MG63 (cell line): ENCODE data around the gene MYADML2. TPM values are rescaled to one million over a fixed set of nuclear protein-coding genes. Genes with fewer than 3 reads are reported as not detected.
"Not testable (repeated sequence)": the region's sequence is repeated elsewhere in the genome, so short reads cannot be mapped to it uniquely, and the experiment has no call there.

Experiments used
- DNase-seq: peaks from one replicate; pipeline ENCODE4 v3.0.0-alpha.2; 2020
- H3K27me3 ChIP-seq: fragments of 250-450 bp; sonication (Bioruptor Pico); 2 replicates; pipeline ENCODE4 v1.5.1; 2020; ENCODE audit warnings: mild to moderate bottlenecking, moderate library complexity
- H3K36me3 ChIP-seq: fragments of 250-450 bp; sonication (Bioruptor Pico); 2 replicates; pipeline ENCODE4 v1.5.1; 2020; ENCODE audit warnings: mild to moderate bottlenecking, moderate library complexity
- H3K4me3 ChIP-seq: fragments of 250-450 bp; sonication (Bioruptor Pico); 2 replicates; pipeline ENCODE4 v1.5.1; 2020; ENCODE audit warnings: mild to moderate bottlenecking, moderate library complexity
- H3K9me3 ChIP-seq: fragments of 250-450 bp; sonication (Bioruptor Pico); 2 replicates; pipeline ENCODE4 v1.5.1; 2020; ENCODE audit warnings: mild to moderate bottlenecking, moderate library complexity
- total RNA-seq: library from RNA; depleted of rRNA; stranded (reverse); fragments of >200 nt; shearing (Covaris generic); gene quantifications from 2 replicates; pipeline ENCODE4 v1.2.3, GENCODE V29; 2014; ENCODE audit warnings: low replicate concordance

Gene MYADML2
- total RNA-seq, 1 experiment from 2014 or later: not detected

DNA sequence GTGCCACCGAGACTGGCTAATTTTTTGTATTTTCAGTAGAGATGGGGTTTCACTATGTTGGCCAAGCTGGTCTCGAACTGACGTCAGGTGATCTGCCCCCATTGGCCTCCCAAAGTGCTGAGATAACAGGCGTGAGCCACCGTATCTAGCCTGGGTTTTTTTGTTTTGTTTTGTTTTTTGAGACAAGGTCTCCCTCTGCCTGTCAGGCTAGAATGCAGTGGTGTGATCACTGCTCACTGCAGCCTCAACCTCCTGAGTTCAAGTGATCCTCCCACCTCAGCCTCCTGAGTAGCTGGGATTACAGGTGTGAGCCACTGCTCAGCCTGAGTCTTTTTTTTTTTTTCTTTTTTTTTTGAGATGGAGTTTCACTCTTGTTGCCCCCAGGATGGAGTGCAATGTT is 6.4 kb upstream of the MYADML2 start:
- not testable (repeated sequence) for DNase-seq, H3K36me3 ChIP-seq, H3K9me3 ChIP-seq, H3K27me3 ChIP-seq, H3K4me3 ChIP-seq

DNA sequence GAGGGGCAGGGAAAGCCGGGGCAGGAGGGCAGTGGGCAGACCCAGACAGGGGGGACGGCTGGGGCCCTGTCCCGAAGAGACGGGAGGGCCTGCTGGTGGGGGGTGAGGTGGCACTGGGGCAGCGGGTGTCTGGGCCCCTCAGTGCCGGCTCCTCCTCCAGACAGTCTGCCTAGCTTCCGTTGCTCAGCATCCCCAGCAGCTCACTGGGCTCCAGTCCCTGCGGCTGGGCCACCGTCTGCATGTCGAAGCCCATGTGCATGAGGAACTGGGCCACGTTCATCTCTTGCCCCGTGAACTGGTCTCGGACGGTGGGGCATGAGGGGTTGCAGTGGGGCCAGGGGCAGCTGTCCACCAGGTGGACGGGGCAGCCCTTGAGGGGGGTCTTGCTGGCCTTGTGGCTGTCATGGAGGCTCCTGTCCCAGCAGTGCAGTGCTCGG is 5.8 kb upstream of the MYADML2 start:
- H3K9me3 ChIP-seq: no peaks in the 10 kb centered on the region

DNA sequence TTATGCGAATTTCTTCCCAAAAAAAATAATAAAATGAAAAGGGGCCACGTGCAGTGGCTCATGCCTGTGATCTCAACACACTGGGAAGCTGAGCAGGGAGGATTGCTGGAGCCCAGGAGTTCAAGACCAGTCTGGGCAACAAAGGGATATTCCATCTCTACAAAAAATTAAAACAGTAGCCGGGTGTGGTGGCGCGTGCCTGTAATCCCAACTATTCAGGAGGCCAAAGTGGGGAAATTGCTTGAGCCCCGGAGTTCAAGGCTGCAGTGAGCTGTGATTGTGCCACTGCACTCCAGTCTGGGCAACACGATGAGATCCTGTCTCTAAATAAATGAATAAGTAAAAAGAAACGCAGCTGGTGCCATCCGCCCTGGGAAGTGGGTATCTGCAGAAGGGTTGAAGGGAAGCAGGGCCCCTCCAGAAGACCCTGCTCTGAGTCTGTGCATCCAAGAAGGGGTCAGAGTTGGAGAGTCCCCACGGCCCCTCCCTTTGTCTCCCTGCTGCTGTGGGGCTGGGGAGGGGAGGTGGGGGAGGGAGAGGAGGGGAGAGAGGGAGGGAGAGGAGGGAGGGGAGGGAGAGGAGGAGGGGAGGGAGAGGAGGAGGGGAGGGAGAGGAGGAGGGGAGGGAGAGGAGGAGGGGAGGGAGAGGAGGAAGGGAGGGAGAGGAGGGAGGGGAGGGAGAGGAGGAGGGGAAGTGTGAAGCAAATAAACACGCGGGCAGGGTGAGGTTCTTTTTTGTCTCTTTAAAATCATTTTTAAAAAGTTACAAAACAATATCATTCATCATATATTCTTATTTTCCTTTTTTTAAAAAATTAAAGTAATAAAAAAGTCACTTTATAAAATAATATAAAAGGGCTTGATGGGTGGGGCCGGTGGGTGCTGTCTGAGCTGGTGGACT is 5.0 kb upstream of the MYADML2 start:
- Histone ChIP-seq H3K4me3 (no peak overlapping the region), H3K36me3 (no peaks in the 10 kb centered on the region), H3K9me3 (no peaks in the 10 kb centered on the region), H3K27me3 (no peaks in the 10 kb centered on the region)
- no peak for DNase-seq

More for the DNA sequence above, 5.8 kb upstream of the MYADML2 start:
- H3K27me3 ChIP-seq: no peaks in the 10 kb centered on the region
- no peak overlapping the region for H3K4me3 ChIP-seq
- DNase-seq: no peak
- no peaks in the 10 kb centered on the region for H3K36me3 ChIP-seq

DNA sequence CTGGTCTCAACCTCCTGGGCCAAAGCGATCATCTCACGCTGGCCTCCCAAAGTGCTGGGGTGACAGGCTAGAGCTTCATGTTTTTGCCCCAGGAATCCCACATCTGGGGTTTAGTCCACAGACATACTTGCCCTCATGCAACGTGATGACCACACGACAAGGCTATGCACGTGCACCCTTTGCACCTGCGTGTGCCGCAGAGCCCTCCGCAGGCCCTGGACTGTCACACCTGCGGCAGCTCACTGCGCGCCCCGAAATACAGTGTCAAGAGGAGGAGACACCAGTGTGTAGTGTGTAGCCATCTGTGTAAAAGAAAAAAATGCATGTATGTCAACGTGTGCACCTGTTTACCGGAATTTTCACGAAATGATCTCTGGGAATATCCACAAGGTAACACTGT is 3.5 kb upstream of the MYADML2 start:
- H3K36me3 ChIP-seq: no peaks in the 10 kb centered on the region
- H3K4me3 ChIP-seq: no peak overlapping the region
- H3K9me3 ChIP-seq: no peaks in the 10 kb centered on the region
- H3K27me3 ChIP-seq: no peaks in the 10 kb centered on the region
- DNase-seq: no peak

DNA sequence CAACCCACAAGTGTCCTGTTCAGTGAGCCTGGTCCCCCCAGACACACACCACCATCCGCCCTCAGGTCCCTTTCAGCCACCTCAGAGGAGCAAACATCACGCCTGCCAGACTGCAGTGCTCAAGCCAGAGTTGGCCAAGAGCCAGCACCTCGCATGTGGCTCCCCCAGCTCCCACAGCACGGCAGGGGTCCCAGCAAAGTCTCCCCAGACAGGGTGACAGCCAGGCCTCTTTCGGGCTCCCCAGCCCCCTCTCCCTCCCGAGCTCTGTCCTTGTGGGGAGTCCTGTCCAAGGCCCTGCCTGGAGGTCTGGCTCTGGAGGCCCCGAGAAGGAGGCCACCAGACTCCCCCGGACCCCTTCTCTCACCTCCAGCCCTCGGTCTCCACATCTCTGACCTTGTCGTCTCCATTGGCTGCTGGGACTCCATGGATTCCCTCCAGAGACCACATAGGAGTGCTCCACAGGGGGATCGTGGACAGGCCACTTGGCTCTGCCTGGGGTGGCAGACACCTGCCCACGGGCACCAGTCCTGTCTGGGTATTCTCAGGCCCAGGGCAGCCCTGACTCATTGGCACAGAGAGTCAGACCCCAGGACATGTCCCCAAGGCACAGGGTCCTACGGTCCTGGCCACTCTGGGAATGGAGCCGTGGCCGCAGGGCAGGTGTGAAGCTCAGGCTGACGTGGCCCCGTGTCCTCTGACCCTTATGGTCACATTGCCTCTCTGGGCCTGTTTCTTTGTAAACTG is 1.8 kb upstream of the MYADML2 start:
- DNase-seq: no peak
- H3K4me3 ChIP-seq: no peak overlapping the region
- H3K36me3 ChIP-seq: no peaks in the 10 kb centered on the region
- H3K27me3 ChIP-seq: no peaks in the 10 kb centered on the region
- H3K9me3 ChIP-seq: no peaks in the 10 kb centered on the region

DNA sequence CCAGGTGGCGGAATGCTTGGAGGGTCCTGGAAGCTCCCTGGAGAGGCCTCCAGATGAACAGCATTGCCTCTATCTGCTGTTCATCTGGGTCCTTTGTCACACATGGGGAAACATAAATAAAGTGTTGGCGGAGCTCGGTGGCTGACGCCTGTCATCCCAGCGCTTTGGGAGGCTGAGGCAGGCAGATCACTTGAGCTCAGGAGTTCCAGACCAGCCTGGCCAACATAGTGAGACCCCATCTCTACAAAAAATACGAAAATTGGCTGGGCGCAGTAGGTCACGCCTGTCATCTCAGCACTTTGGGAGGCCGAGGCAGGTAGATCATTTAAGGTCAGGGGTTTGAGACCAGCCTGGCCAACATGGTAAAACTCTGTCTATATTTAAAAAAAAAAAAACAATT is 2.2 kb downstream of the MYADML2 start:
- Histone ChIP-seq H3K36me3 (no peaks in the 10 kb centered on the region), H3K27me3 (no peaks in the 10 kb centered on the region), H3K4me3 (no peak overlapping the region), H3K9me3 (no peaks in the 10 kb centered on the region)
- DNase-seq: no peak

DNA sequence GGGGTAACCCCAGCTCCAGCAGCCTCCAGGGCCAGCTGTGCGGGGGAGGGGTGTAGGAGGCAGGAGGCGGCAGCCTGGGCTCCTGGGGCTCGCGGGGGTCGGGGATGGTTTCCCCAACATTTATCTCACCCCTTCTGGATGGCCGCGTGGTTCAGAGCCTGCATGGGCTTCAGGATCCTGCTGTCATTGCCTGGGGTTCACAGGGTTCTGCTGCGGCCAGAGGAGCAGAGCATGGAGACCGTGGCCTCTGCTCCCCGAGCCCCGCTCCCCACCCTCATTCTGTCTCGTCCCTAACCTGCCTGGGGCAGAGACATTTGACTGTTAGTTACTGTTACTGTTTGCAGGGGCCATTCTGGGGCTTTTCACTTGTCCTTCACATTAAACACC is 4.9 kb downstream of the MYADML2 start:
- H3K4me3 ChIP-seq: no peak overlapping the region
- no peaks in the 10 kb centered on the region for H3K36me3 ChIP-seq
- no peak for DNase-seq
- no peaks in the 10 kb centered on the region for H3K27me3 ChIP-seq
- H3K9me3 ChIP-seq: no peaks in the 10 kb centered on the region

DNA sequence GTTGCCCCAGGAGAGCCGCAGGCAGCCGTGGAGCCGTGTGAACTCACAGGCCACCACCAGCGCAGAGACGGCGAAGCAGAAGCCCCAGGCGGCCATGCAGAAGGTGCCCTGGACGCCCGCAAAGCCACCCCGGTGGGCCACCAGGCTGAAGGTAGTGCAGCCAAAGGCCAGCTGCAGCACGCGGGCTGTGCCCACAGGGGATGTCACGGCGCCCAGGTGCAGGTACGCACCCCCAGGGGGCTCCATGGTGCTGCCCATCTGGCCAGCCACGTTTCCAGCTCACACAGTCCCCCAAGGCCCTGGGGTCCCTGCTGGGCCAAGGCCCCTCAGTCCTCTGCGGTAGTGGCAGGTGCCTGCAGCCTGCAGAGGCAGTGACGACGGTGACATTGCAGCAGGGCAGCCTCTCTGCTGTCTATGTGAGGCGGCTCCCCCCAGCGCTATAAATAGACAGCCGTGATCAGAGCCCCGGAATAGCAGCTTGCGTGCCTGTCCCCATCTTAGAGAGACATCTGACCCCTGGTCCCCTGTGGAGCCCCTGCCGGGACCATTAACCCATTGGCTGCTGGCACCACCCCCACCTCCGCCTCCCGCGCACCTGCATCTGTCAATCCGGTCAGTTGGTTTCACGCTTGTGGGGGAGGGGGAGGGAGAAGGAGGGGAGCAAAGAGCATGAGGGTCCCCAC is 5.4 kb downstream of the MYADML2 start:
- H3K4me3 ChIP-seq: no peak overlapping the region
- no peaks in the 10 kb centered on the region for H3K9me3 ChIP-seq
- peaks cover 3% of the 10 kb centered on the region for H3K36me3 ChIP-seq
- H3K27me3 ChIP-seq: no peaks in the 10 kb centered on the region
- no peak for DNase-seq

DNA sequence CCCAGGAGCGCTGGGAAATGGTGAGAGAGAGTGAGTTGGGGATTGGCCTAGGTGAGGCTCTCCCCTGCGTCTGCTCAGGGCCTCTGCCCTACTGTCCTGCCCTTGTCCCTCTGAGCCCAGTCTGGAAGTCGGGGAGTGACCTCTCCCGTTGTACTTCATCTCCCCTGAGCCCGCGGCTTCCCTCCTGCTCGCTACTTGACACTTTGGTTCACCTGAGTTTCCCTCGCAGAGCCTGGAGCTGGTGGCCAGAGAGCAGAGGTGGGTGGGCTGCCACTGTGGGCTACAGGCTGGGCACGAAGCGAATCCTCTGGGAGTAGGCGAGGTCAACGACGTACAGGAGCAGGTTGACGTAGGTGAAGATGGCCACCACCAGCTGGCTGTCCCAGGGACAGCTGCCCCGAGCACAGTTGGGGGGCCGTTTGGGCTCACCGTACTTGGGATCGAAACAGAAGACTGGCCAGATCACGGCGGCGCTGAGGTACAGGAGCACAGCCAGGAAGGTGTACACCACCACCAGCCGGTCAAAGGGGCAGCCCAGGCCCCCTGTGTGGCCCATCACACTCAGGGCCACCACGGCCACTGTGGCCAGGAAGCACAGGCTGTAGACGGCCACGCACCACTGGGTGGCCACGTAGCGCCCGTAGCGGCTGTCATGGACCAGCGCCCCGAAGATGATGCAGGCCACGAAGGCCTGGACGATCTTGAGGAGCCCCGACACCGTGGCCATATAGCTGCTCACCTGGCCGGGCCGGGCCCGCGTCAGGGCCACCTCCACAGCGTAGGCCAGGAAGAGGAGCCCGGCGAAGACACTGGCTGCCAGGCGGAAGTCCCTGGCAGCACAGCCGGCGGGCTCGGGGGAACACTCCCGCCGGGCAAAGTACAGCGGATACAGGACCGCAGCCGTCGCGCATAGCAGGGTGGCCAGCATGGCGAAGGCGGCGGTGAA is 6.2 kb downstream of the MYADML2 start:
- H3K36me3 ChIP-seq: peaks cover 7% of the 10 kb centered on the region
- no peaks in the 10 kb centered on the region for H3K9me3 ChIP-seq
- no peak overlapping the region for H3K4me3 ChIP-seq
- no peaks in the 10 kb centered on the region for H3K27me3 ChIP-seq
- DNase-seq: no peak

DNA sequence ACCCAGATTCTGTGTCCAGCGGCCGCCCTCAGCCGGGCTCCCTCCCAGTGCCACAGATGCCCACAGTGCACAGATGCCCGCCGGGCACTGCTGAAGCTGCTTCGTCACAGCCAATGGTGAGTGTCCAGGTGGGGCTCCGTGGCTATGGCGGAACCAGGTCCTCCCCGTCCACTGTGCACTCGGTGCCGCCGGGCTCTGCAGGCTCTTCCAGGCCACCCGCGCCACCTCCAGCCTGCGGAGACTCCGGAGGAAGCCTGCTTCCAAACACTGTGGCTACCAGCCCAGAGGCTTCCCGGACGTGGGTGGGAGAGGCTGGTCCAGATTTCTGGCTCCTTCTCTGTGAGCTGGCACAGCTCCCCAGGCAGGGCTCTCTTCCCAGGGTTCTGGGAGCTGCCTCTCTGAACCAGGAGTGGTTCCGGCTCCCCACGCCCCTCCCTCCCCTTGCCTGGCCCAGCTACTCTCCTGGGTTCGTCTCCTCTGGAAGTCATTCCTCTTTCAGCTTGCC is 7.1 kb downstream of the MYADML2 start:
- Histone ChIP-seq H3K4me3 (no peak overlapping the region), H3K27me3 (no peaks in the 10 kb centered on the region), H3K36me3 (peaks cover 16% of the 10 kb centered on the region), H3K9me3 (no peaks in the 10 kb centered on the region)
- DNase-seq: peak; percentile 61

DNA sequence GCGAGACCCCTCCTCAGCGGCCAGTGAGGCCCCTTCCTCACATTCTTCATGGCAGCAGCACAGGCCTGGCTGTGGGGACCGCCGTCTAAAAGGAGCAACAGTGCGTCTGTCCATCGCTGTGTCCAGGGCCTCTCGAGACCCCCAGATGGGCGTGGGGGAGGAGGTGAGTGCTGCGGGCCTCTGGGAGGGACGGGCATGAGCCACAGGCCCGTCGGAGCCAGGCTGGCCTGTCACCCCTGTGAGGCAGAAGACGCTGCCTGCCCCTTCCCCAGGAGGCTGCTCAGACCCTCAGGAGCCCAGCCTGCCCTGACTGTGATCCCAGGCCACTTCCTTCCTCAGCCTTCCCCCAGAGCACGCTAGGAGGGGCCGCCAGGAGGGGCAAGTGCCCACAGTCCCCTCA is 7.8 kb downstream of the MYADML2 start:
- H3K36me3 ChIP-seq: peaks cover 22% of the 10 kb centered on the region
- no peak for DNase-seq
- H3K9me3 ChIP-seq: no peaks in the 10 kb centered on the region
- H3K4me3 ChIP-seq: no peak overlapping the region
- no peaks in the 10 kb centered on the region for H3K27me3 ChIP-seq

DNA sequence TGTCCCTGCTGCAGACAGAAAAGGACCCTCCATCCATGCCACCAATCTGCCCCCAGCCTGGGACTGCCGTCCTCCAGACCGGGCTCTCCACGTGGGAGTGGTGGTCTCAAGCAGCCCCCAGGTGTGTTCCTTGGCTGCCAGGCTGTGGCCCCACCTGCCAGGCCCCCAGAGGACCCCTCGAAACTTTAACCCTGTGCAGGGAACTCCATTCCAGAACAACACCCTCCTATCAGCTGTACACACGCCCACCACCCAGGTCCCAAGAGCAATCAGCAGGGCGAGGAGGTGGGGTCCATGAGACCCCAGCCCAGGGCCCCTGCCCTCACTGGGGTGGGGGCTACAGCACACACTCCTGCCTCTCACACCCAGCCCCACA is 11.3 kb downstream of the MYADML2 start:
- Histone ChIP-seq H3K27me3 (no peaks in the 10 kb centered on the region), H3K9me3 (no peaks in the 10 kb centered on the region), H3K4me3 (peak overlapping the region; percentile 96), H3K36me3 (peaks cover 31% of the 10 kb centered on the region)
- no peak for DNase-seq

DNA sequence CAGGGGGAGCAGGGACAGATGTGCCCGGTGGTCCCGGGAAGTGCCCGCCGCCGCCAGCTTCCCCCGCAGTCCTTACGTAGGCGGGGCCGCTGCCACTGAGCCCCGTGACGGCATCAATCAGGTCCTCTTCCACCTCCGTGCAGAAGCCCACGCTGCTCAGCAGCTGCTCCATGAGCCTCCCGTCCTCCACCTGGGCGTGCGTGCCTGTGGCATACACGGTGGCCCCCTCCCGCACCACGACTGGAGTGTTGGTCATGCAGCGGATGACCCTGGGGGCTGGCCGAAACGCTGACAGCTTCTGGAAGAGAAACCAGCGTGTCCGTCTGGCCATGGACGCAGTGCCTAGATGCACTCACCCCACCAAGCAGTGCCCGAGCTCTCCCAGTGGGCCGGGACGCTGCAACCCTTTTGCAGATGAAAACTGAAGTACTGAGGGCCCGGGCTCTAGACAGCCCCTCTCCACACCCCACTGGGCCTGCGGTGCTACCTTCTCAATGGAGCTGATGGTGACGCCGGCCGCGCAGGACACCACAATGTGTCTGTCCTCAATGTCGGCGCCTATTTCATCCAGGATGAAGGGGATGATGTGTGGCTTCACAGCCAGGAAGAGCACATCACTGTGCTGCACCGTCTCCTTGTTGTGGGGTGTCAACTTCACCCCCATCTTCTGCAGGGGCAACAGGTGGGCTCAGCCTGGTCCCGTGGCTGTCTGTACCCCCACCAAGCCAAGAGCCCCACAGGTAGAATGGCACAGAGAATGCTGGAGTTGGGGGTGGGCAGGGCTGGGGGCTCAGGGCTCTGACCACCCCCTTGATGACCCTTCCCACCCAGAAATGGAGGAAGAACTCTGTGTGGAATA is 12.0 kb downstream of the MYADML2 start:
- Histone ChIP-seq H3K4me3 (no peak overlapping the region), H3K36me3 (peaks cover 31% of the 10 kb centered on the region), H3K27me3 (no peaks in the 10 kb centered on the region), H3K9me3 (no peaks in the 10 kb centered on the region)
- no peak for DNase-seq

DNA sequence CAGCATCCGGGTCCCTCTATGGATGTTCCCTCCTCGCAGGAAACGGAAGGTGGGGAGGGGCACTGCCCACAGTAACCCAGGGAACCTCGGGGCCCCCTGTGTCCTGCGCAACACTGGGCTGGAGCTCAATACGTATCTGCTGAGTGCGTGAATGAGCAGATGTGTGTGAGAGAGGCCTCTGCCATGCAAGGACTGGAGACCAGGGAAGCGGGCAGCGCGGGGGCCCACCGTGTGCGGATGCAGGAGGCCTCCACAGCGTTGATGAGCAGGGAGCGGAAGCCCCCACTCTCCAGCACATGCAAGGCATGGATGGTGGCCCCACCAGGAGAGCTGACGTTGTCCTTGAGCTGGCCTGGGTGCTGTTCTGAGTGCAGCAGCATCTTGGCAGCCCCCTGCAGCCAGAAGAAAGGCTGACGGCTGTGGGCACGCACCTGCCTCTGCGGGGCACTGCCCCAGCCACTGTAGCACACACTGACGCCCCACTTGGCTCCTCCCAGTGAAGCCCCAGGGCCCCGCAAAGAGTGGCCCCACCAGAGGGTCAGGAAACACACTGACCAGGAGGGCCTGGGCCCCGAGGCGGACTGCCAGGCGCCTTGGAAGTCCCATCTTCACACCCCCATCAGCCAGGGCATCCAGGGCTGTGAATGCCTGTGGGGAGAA is 12.8 kb downstream of the MYADML2 start:
- Histone ChIP-seq H3K27me3 (no peaks in the 10 kb centered on the region), H3K36me3 (peaks cover 31% of the 10 kb centered on the region), H3K9me3 (no peaks in the 10 kb centered on the region), H3K4me3 (no peak overlapping the region)
- no peak for DNase-seq

DNA sequence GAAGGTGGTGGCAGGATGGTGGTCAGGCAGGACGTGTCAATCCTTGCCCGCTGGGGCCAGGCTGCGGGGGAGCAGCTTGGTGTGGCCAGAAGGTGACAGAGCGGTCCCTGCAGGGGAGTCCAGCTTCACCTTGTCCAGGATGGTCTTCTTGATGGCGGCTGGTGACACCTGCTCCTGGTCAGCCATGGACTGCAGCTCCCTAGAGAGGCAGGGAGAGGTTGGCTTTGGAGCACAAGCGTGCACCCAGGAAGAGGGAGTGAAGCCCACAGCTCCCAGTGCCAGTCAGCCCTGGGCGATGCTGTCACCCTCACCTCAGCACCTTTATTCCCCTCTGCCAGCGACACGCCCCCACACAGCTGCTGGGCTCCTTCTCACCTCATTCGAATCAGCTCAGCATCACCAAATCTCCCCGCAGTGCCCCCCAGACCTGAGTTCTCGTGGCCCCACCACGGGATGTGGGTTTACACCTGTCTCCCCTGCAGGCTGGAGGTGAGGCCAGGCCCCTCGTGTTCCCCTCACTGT is 13.8 kb downstream of the MYADML2 start:
- H3K36me3 ChIP-seq: peaks cover 31% of the 10 kb centered on the region
- no peaks in the 10 kb centered on the region for H3K9me3 ChIP-seq
- H3K27me3 ChIP-seq: no peaks in the 10 kb centered on the region
- DNase-seq: no peak
- H3K4me3 ChIP-seq: no peak overlapping the region
